Anterior cingulate cortex (tissue), 58 donors: ENCODE results near the gene MYO18B.

Experiments
- DNase-seq, 58 donors: peaks; one replicate each; lab custom pipeline; 2025; lab: John Stamatoyannopoulos, UW

The MYO18B gene

DNA sequence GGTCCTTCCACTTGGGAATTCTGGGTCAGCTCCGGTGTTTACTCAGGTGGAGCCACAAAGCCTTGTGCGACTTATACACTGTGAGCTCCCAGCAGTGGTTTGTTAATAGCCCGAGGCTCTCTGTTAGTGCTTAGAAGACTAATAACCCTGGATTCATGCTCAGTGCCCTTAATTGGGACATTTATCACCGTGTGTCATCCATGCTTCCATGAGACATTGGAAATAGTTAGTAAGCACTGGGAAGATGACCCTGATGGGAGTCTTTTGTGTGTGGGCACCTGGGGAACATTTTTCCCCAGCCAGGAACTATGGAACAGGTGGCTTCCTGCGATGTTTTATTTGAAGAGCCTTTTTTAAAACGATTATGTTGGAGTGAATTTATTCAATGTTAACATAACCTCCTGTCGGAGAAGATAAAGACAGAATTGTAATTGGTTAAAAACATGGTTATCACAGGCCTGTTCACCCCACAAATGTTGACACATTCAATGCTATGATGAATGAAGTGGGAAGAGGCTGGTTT lies 188.9 kb downstream of the MYO18B start:
- no peak for DNase-seq

- DNase-seq, result no peak
These were observed 191.3 kb downstream of the MYO18B start for GRCh38 chr22:25933158-25933788.

DNA sequence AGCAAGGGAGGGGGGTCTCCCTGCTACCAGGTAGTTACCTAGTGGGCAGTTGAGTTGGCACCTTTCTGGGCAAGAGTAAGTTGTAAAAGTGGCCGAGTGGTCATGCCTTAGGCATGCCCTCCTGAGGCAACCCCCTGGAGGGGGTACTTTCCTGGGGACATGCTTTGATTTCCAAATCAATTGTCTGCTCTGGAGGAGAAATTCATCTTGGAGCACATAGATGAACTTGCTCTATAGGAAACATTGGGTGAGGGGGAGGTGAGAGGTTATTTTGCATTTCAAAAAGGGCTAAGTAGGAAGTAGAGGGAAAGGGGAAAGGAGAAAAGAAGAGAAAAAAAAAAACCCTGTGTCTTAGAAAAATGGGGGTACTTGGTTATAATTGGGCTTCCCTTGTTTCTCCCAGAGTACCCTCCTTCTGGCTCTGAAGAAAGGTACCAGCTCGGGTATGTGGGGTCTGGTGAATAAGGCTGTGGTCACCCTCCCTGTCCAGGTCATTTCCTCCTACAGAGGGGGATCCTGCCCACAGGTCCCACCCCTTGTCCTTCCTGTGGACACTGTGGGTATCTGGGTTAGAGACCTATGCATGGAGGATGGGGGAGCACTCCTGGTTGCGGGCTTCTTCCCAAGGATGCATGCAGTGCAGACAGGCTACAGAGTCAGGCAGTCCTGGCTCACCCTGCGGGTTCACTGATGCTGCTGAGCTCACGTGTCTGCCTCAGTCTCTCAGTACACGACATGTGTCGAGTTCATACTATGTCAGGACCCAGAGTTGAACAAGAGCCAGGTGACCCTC lies 193.5 kb downstream of the MYO18B start:
- DNase-seq, result no peak

- DNase-seq, result no peak
These were observed 196.2 kb downstream of the MYO18B start for GRCh38 chr22:25938151-25938550.

GRCh38 chr22:25939384-25939783 lies 197.4 kb downstream of the MYO18B start:
- DNase-seq, result no peak

GRCh38 chr22:25940479-25940878 lies 198.5 kb downstream of the MYO18B start:
- no peak for DNase-seq

DNA sequence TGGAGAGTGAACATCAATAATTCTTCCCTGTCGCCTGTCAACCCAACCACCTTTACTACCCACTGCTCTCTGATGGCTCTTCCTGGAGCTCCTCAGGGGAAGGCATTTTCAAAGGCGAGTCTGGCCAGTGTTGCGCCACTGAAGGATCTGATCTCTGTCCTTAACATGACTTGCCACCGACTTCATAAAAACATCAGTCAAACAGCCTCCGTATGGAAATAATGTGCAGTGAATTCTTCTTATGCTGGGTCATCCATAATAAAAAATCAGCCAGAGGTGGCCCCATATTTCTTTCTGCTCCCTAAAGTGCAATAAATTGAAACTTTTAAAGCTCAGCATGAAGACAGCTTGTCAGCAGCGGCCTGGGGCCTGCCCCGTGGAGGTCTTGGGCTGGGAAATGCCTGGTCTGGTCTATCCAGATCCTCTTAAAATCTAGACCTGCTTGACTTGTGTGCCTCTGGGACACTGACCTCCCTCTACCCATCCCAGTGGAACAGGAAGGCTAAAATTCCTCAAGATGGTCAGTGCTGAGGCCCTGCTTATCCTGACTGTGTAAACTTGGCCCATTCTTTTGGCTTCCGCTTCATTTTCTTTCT lies 199.5 kb downstream of the MYO18B start:
- DNase-seq, result no peak

GRCh38 chr22:25942115-25942855 lies 200.3 kb downstream of the MYO18B start:
- DNase-seq, result peak in 5 of 58 donors; percentile 12 to 50 (median 13)

DNA sequence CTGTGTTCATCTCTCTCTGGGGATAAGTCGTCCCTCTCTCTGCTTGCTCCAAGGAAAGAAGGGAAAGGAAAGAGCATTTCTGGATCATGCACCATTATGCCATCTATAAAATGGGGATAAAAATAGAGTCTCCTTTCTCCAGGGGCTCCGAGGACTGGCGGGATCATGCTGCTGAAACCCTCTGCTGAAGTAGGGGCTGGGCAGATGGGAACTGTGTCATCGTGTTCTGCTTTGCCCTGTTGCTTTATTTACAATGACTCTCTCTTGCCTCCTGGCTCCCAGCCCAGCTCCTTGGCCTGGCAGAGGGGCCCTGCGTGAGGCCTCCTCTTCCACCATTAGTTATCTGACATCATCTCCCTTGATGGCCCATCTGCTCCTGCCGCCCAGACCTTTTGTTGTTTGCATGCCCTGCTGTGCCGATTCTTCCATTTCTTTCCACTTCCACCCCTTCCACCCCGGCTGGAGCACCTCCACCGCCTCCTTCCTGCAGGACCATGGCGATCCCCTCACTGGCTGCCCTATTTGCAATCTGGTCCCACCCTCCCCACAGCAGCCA lies 200.9 kb downstream of the MYO18B start:
- DNase-seq, result peak in 49 of 58 donors; percentile 3 to 81 (median 37)

- DNase-seq, result peak in 23 of 58 donors; percentile 2 to 71 (median 23)
These were observed 208.1 kb downstream of the MYO18B start for GRCh38 chr22:25950111-25950510.

GRCh38 chr22:25953276-25953675 lies 211.3 kb downstream of the MYO18B start:
- DNase-seq, result no peak

GRCh38 chr22:25953919-25954318 lies 211.9 kb downstream of the MYO18B start:
- DNase-seq, result peak in 4 of 58 donors; percentile 2 to 33 (median 9)

DNA sequence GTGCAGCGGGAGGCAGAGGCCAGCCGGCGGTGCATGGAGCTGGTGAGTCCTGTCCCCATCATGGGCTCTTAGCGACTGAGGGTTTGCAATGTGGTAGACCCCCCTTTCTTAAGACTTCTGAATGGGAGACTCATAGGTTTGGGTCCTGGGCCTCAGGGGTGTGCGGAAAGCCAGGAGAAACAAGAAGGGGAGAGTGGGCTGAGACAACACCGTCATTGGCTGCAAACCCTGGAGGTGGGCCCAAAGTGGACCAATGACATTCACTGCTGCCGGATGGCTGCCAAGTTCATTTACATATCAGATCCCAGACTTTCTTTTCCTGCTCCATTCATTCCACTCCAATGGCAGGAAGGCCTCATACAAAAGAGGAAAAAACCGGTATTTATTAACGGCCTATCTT lies 213.3 kb downstream of the MYO18B start:
- DNase-seq, result no peak

DNA sequence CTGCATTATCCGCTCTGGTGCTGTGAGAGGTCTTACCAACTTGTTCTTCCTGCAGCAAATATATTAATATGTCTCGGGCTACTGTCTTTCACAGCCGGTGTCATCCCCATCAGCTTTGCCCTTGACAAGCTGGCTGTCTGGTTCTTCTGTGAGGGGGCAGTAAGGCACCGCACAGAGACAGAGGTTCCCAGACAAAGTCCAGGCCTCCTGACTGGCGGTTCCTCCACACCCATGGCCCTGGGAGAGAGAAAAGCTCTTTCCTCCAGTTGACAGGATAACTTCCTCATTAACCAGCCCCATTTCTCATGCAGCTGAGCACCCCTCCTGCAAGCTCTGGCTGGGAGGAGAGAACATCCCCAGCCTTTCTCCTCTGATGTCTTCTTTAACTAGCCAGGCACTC lies 214.8 kb downstream of the MYO18B start:
- DNase-seq, result no peak

DNA sequence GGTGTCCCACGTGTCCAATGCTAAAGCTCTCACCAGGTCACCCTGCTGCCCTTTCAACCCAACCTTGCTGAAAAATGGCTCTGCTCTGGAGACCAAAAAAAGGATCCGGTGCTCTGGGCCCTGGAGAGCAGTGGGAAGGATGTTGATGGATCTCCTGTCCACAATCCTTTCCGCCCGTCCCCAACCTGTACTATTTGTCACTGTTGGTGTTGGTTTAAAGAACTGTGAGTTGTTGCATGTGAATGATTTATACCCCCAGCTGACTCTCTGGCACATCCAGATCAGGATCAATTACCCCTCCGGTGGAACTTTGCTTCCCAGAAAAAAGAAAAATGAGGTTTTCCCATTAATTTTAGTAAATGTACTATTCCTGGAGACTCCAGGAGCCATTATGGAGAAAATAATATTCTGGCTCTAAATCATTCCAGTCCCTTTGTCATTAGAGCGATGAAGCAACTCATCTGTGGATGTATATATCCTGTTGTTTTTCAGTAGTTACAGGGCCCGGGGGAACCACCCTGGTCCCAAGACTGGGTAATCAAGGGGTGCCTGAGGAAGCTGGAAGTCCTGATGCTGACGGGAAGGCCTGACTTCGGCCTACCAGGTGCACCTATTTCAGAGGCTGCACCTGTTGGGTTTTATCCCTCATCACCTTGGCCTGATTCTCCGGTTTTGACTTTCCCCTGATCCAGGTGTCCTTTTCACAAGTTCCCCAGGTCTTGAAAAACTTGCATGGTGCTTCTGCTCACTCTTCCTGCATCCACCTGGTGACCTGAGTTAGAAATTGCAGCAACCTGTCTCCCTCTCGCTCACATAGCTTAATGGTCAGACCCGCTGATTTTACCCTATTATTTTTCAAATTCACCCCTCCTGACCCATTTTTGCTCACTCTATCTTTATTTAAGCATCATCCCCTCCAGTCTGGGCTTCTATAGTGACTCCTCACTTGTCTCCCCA lies 218.1 kb downstream of the MYO18B start:
- DNase-seq, result no peak

- DNase-seq, result no peak
These were observed 219.7 kb downstream of the MYO18B start for GRCh38 chr22:25961699-25962098.

- DNase-seq, result no peak
These were observed 220.7 kb downstream of the MYO18B start for GRCh38 chr22:25962711-25963110.

DNA sequence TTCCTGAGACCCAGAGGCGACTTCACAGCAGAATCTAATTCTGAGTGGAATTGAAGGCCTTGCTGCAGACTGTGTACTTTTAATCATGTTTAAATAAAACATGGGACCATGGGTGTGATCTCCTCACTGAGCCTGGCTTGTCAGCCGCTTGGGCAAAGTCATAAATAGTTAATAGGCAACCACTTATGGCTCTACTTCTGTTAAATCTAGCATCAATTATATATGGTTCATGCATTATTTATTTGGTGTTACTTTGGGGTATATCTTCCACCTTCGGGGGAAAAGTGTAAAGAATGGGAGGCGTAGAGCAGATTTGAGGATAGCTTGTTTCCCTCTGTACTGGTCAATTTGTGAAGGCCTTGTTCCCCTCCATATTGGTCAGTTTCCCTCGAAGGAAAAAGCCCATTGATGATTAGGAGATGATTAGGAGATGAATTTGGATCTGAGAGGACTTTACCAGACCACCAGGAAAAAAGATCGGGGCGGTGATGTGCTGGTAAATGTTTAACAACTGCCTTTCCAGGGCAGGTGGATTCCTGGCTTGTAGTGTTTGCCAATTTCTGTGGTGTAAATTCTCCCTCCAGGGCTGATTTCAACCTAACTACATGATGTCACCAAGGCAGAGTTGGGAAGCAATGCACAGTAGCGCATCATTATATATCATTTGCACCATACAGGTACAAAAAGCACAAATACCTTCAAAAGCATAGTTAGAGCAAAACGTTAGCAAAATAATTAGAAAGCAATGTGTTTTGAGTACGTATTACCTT lies 223.2 kb downstream of the MYO18B start:
- no peak for DNase-seq
